UCSD-AML1 (cell line): ENCODE measurements around the gene TMC3.
"Not testable (repeated sequence)": the region's sequence is repeated elsewhere in the genome, so short reads cannot be mapped to it uniquely, and the experiment has no call there.

Experiments used
- DNase-seq: peaks from one replicate; lab custom pipeline; 2025; ENCODE audit not compliant: unreplicated experiment; lab: John Stamatoyannopoulos, UW

TMC3 gene

DNA sequence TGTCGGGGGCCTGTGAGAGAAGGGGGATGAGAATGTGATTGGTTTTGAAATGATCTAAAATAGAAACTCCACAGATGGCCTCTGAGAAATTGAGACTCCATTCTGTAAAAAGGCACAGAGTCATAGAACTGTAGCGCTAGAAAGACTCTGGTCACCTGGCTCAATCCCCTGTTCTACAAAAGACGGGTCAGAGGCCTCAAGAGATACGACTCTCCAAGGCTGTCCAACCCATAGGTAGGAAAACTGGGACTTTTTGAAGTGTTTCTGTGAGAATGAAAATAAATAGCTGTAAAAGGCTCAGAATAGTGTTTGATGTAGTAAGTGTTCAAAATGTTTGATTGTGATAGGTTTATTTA is 11.7 kb upstream of the TMC3 start:
- DNase-seq: no peak

DNA sequence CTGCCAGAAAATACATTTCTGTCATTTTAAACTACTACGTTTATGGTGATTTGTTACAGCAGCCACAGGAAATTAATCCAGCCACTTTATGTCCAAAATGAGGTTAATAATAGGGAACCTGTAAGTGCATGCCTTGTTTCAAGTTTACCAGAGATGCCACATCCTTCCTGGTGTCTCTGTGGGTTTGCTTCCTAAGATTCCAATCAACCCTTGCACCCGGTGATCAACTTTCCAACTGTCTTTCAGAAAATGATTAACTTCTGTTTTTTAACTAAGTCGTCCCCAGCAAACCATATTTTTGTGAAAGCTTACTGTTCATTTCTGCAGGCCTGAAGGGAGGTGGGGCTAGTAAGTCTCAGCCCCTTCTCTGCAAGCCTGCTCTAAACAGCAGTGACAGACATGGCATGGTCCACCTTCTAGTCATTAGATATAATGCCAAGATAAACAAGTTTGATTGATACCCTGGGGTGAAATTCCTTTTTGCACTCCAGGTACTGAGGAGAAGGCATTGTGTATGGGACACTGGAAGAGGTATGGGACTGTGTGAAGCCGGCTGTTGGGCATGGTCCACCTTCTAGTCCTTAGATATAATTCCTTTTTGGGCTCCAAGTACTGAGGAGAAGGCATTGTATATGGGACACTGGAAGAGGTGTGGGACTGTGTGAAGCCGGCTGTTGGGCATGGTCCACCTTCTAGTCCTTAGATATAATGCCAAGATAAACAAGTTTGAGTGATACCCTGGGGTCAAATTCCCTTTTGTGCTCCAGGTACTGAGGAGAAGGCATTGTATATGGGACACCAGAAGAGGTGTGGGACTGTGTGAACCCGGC is 11.1 kb upstream of the TMC3 start:
- peak; percentile 33 for DNase-seq

DNA sequence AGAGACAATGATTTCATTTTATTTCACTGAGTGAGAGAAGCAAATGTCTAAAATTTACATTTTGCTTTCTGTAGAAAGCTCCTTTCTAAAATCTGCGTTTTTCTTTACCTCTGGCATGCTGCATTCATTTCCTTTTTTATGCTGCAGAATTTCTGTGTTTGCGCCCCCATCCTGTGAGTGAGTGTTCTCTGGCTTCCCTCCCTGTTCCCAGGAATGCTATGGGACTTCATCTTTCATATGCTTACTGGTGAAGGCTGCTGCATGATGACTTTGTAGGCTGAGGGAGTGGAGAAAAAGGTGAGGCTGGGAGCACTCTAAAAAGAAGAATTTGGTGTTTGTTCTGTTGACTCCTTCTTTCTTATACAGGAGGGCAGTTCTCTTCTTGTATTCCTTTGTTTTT is 7.7 kb upstream of the TMC3 start:
- no peak for DNase-seq

DNA sequence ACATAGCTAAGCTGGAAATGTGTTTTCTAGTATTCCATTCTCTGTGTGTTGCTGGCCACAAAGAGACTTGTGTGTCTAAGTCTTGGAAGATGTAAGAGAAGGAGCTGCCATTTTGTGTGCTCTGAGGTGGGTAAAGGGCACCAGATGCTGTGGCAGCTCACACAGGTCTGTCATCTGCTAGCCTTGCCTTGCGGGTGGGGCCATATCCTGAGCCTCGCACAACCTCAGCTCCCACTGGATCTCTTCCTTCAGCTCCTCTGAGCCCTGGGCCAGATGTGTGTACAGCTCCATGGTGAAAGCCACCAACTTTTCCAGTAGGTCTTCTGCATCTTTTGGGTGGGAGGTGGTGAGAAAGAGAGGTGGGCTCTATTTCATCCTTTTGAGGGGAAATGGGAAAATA is 6.7 kb upstream of the TMC3 start:
- no peak for DNase-seq

DNA sequence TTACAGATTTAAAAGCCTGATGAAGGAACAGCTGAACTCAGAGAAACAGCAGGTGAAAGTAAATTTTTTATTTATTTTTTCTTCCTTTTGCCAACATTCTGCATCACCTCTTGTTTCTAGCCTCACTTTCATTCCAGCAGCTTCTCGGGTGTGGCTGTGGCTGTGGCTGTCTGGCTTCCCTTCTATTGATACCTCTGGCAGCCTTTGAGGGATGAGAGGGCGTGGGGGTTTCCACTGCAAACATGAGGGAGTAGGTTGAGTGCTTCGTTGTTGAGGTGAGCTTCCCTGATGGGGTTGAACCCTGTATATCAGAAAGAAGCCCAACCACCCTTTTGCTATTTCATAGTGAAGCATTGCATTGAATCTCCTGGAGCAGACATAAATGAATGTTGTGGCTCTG is 6.2 kb upstream of the TMC3 start:
- no peak for DNase-seq

DNA sequence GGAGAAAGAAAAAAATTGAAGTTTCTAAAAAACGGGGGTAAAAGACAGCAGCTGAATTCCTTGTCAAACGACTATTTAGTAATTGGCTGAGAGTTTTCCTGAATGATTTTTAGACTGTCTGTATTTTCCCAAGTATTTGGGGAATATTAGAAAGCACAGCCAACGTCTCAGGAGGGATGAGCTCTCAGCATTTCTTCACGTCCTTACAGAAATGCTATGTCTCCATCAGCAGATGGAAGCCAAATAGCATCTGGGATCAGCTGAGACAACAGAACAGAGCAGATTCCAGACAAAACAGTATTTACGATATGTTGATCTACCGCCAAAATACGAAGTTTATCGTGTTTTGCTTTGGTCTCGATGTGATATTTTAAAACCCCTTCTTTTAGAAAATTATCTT is 5.3 kb upstream of the TMC3 start:
- no peak for DNase-seq

DNA sequence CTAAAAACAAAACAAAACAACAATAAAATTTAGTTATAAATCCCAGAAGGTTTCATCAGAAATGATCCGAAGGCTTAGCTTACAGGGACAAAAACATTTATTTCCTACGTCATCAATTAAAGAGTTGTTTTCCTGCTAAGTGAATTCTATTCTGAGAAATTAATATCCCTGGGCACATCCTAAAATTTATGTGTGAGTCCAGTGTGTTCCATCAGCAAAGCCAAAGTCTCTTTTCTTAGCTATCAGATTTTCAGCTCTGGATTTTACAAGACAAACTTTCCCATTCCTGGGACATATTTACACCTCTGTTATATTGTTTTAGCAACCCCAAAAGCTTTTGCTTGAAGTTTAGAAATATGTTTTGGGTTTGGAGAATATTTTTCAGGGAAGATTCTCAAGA is 4.4 kb upstream of the TMC3 start:
- no peak for DNase-seq

DNA sequence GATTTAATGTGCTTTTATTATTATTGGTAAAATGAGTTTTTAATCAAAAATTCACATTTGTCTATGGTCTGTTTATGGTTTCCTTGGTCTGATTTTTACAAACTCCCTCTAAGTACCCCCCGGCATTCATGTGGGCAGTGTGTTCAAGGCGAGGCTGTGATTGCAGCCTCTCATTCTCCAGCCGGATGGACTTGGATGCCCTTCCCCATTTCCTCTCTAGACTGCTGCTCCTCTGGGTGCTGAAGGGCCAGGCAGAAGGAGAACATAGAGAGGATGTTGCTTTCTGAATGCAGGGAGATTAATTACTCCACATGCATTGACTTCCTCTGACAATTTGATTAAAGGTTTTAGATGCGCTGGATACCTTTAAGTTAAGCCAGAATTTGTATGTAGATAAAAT is 3.9 kb upstream of the TMC3 start:
- DNase-seq: no peak

DNA sequence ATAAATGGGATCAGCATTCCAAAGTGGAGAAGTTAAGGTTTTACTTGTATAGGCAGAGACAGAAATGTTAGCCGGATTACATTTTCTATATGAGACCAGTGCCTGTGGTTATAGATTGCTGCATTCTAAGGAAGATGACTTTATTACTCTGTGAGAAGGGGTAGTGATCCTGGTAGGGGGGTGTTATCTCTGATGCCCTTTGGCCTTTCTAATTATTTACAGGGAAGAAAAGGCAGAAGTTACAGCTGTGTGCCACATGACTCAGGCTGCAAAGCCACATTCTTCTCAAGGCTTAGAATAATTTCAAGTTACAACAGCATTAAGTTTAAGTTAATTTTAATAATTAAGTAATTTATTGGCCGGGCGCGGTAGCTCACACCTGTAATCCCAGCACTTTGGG is 2.2 kb upstream of the TMC3 start:
- no peak for DNase-seq

DNA sequence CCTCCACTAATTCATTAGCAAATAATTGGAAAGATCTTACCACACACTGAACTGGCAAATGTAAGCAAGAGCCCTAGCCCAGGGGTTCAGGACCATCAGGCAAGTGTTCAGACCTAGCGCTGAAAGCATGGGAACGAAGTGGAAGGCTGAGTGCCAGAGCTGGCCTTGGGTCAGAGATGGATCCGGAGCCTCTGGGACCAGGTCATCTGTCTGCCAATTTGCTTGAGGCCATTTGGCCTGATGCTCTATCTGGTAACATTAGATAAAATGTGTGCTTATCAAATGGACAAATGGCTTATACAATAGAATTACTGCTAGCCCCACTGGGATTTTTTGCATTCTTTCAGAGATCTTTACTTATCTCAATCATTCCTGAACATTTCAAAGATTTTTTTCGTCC is 1.4 kb upstream of the TMC3 start:
- DNase-seq: no peak

DNA sequence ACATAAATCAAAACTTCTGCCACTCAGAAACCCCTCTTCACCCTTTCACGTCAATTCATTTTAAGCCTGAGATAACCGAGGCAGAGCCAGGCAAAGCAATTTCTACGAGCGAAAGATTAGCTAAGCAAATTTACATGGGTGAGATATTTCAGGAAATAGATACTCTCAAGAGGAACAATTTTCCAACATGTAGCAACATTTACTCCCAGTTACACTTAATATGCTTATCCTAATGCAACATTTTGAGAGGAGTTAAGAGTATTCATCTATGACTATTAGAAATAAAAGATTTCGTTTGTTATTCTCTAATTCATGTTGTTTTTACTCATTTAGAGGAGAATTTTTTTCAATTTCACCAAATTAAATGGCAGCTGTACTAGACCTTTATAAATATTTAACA is 837 bp downstream of the TMC3 start:
- DNase-seq: no peak

DNA sequence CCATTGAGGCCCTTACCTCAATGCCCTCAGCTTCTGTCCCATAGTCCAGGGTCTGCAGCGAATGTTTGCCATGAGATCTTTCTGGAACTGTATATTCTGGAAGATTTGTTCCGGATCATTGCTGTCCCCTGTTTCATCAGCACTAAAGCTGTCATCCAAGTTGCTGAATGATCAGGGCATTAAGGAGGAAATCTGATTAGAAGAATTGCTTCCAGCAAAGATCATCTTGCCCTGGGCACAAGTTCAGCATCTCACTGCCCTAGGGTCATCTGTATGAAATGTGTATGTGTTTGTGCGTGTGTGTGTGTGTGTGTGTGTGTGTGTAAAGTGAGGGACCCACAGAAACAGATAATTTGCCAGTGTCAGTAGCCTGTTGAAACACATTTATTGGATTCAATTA is 1.4 kb downstream of the TMC3 start:
- no peak for DNase-seq

DNA sequence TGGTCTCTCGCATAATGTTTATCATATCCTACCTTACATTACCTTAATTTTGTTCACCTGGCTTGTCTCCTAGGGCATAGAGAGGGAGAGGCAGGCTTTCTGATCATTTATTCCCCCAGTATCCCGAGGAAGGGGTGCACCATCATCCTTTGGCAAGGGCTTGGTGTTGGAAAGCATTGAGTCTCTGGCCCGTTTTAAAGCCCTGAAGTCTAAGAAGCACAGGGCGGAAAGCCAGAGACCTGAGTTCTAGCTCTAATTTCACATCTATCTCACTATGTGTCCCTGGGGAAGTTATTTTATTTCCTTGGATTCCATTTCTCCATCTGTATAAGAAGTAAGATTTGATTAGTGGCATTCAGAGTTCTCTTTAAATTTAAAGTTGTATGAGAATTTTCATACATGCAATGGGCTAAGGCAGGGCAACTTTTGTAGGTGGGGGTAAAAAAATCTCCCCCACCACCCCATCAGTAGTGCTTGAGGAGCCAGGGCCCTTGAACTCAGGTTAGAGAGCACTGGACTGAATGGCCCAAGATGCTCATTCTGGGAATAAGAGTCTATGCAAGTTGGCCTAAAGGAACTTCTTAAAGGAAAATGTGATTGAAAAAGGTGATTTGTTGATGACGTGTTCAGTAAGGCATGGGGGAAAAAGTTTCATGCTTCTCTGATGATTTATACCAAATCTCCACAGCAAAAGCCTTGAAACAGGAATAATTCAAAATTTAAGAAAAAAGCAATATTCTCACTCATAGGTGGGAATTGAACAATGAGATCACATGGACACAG is 10.1 kb downstream of the TMC3 start:
- no peak for DNase-seq

DNA sequence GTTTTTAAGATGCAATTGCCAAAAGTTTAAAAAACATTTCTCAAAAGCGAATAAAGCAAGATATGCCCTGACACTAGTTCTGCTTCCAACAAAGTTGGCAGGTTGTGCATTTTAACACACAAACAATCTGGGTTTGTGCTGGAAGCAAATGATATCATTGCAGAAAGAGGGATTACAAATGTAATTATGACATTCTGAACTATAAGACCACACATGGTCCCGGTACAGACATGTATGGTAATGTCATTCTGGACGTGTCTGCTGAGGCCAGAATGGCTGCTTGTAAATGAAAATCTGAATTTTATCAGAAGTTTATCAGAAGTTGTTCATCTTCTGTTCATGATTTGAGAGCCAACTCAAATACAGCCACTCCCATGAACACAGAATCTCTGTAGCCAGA is 10.7 kb downstream of the TMC3 start:
- DNase-seq: no peak

DNA sequence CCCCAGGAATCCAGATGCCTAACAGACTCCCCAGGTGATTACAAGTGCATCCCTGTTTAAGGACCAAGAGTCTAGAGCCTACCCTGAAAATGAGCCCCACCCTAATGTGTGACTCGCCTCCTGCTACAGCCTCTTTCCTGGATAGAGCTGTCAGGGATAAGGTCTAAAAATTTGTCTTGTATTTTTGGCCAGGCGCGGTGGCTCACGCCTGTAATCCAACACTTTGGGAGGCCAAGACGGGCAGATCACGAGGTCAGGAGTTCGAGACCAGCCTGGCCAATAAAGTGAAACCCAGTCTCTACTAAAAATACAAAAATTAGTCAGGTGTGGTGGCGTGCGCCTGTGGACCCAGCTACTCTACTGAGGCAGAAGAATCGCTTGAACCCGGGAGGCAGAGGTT is 11.2 kb downstream of the TMC3 start:
- no peak for DNase-seq

DNA sequence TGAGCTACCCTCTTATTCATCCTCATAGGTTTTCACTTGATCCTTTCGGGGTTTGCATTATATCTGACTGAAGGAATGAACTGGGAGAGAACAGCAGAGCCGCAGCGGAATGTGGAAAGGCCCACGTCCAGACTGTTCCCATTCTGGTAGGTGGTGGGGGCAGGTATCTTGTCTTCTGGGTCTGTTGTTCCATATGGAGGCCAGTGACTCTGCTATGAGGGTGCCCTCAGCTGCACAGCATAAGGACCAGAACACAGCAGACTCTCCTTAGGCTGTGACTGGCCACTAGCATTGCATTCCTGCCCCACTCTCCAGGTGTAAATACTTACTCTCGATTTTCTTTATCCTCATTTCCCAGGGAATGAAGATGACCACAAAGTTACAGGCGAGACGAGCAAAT is 12.1 kb downstream of the TMC3 start:
- DNase-seq: no peak

DNA sequence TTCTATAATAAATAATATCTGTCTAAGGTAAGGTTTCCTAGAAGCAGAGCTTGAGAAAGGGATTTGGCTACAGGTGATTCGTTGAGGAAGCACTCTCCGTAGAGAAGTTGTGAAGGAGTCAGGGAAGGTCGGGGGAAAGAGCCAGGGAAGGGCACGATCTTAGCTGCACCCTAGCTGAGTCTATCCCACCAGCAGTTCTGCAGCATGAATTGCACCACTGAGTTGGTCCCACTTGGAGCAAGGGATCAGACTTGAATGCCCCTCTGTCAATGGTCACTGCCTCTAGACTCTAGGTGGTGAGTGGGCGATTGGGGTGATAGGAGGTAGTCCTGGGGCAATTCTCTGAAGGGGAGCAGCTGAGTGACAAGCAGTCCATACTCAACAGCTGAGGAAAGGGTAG is 13.5 kb downstream of the TMC3 start:
- DNase-seq: no peak

DNA sequence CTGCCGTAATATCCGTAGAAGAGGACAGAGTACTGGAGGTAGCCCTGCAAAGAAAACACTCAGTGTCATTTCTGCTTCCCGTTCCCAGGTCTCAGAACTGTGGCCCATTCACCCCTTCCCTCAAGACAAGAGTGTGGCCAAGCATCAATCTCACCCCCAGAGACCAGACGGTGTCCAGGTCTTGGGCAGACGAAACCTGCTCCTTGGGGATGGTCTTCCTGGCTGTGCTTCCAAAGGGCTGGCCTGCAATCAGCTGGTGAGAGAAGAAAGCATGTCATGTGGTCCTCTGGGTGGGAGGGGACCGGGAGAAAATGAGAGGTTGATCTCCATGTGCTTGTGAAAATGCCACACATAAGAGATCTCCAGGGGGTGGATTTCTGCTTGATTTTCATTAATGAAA is 15.8 kb downstream of the TMC3 start:
- no peak for DNase-seq

DNA sequence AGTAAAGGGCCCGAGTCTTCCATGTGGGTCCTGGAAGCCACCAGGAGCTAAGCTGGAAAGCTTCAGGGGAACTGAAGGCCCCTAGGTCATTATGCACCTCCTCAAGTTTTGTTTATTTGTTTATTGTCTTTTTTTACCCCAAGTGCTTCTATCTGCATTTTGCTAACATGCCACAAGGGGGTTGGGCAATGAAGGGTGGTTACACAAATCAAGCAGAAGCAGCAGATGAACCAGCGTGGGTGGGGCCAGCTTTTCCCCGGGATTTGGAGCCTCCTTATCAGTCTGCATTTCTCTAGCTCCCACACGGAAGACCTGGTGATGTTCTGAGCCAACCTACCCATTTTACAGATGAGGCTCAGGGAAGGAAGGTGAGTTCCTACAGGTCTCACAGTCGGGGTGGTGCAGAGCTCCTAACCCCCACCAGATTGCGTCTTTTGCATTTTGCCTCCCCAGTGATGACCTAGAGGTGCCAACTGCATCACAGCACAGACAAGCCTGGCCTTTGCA is 16.8 kb downstream of the TMC3 start:
- no peak for DNase-seq

DNA sequence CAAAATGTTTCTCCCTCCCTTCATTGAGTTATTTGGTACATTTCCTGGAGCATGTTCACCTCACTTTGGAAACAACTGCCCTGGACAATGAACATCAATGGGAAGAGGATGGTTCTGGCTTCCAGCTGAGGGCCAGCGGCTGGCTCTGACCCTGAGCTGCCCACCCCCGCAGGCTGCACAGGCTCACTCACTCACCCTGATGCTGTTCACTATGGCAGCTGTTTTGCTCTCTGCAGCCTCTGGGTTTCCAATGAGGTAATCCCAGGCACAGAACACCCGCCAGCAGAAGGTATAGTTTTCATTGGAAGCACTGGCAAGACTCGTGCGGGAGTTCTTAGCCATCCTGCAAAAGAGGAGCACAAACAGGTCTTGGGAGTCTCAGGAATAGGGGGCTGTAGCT is 17.8 kb downstream of the TMC3 start:
- no peak for DNase-seq

DNA sequence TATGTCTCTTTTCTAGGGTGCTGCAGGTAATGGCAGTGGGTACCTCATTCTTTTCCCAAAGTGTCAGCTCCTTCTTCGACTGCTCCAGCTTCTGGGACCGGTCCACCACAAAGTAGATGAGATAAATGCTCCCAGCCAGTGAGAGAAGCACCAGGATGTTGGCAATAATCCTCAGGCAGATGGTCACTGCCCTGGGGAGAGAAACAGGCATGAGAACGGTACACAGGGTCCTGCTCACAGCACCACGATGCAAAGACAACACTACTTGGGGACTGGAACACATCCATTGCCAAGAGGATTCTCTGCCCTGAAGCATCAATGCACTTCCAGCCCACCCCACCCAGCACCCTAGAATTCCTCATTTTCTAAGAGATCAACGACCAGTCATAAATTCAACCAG is 22.4 kb downstream of the TMC3 start:
- no peak for DNase-seq

DNA sequence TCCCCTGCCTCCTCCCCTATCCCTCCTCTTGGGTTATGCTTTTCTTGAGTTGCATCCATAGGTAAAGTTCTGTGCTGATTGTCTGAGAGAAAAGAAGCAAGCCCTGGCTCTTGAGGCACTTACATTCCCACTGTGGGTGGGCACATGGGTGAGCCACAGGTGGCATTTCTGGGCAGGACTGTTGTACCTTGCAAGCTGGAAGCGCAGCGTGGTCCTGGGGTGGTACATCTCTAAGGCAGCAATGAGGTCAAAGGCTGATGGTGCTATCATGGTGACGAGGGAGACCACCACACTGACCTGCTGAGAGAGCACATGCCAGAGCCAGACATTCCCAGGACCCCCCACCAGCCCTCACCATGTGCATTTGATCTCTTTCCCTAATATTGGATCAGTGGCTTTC is 24.7 kb downstream of the TMC3 start:
- no peak for DNase-seq

DNA sequence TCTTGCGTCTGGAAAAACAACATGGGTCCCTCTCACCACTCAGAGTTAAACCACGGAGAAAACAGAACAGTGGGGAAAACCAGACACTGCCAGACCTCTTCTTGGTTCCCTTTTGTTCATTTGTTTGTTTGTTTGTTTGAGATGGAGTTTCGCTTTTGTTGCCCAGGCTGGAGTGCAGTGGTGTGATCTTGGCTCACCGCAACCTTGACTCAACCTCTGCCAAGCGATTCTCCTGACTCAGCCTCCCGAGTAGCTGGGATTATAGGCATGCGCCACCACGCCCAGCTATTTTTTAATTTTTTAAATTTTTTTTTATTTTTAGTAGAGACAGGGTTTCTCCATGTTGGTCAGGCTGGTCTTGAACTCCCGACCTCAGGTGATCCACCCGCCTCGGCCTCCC is 25.3 kb downstream of the TMC3 start:
- DNase-seq: not testable (repeated sequence)
